Hematopoietic multipotent progenitor cell (in vitro differentiated cells): Measurements from ENCODE around the gene COL27A1. TPM values are rescaled to one million over a fixed set of nuclear protein-coding genes. Genes with fewer than 3 reads are reported as not detected.

Experiments used
- DNase-seq, 3 donors: peaks; one replicate each; pipeline ENCODE4 v3.0.0-alpha.2; 2011 to 2015; ENCODE audit warnings: low read depth in 2 of 3, low spot score in 2 of 3
- total RNA-seq: library from RNA; depleted of rRNA; stranded (reverse); fragments of >200 nt; gene quantifications from one replicate; pipeline ENCODE4 v1.2.3, GENCODE V29; 2012

COL27A1 gene
- total RNA-seq, 1 donor, result 0.27 TPM

- DNase-seq, result no peak
Observed at GRCh38 chr9:114299286-114300152, 144.2 kb downstream of the COL27A1 start.

- DNase-seq, result no peak
Observed at GRCh38 chr9:114300153-114300845, 145.0 kb downstream of the COL27A1 start.

- no peak for DNase-seq
Observed at GRCh38 chr9:114300846-114301797, 145.8 kb downstream of the COL27A1 start.

GRCh38 chr9:114301798-114302565, 146.6 kb downstream of the COL27A1 start:
- DNase-seq, result no peak

- DNase-seq, result no peak
Observed at GRCh38 chr9:114302727-114303126, 147.4 kb downstream of the COL27A1 start.

GRCh38 chr9:114303571-114303970, 148.2 kb downstream of the COL27A1 start:
- no peak for DNase-seq

GRCh38 chr9:114303977-114304376, 148.6 kb downstream of the COL27A1 start:
- no peak for DNase-seq

- no peak for DNase-seq
Observed at GRCh38 chr9:114304416-114305188, 149.3 kb downstream of the COL27A1 start.

- DNase-seq, result no peak
Observed at GRCh38 chr9:114307899-114308267, 152.5 kb downstream of the COL27A1 start.

GRCh38 chr9:114308361-114308950, 153.1 kb downstream of the COL27A1 start:
- DNase-seq, result no peak

GRCh38 chr9:114309096-114309495, 153.8 kb downstream of the COL27A1 start:
- no peak for DNase-seq

- no peak for DNase-seq
Observed at GRCh38 chr9:114310471-114311450, 155.4 kb downstream of the COL27A1 start.

GRCh38 chr9:114311571-114312512, 156.5 kb downstream of the COL27A1 start:
- no peak for DNase-seq

- no peak for DNase-seq
Observed at GRCh38 chr9:114312513-114312875, 157.2 kb downstream of the COL27A1 start.

- no peak for DNase-seq
Observed at GRCh38 chr9:114313186-114313585, 157.8 kb downstream of the COL27A1 start.

- no peak for DNase-seq
Observed at GRCh38 chr9:114314256-114314867, 159.0 kb downstream of the COL27A1 start.
